ENCODE data around the gene NUDT7.

NUDT7 gene

GRCh38 chr16:77680496-77680895, 41.8 kb upstream of the NUDT7 start:
- peak; percentile 33 for DNase-seq (ENCODE audit: low read depth)
- no peak overlapping the region for H3K4me3 ChIP-seq (ENCODE audit: low read length)
- TF ChIP-seq CTCF (IDR thresholded peaks at IDR 0.05; ENCODE audit: insufficient read depth, low read depth, low read length, missing control alignments), result no peak

- no peak for DNase-seq (ENCODE audit: low read depth)
- no peak for TF ChIP-seq CTCF (IDR thresholded peaks at IDR 0.05; ENCODE audit: insufficient read depth, low read depth, low read length, missing control alignments)
- no peak overlapping the region for H3K4me3 ChIP-seq (ENCODE audit: low read length)
These were observed 39.7 kb upstream of the NUDT7 start for GRCh38 chr16:77682586-77682985.

GRCh38 chr16:77683397-77684180, 38.7 kb upstream of the NUDT7 start:
- TF ChIP-seq CTCF (IDR thresholded peaks at IDR 0.05; ENCODE audit: insufficient read depth, low read depth, low read length, missing control alignments), result no peak
- DNase-seq (ENCODE audit: low read depth), result no peak
- no peak overlapping the region for H3K4me3 ChIP-seq (ENCODE audit: low read length)

GRCh38 chr16:77684181-77684526, 38.2 kb upstream of the NUDT7 start:
- DNase-seq (ENCODE audit: low read depth), result no peak
- no peak for TF ChIP-seq CTCF (IDR thresholded peaks at IDR 0.05; ENCODE audit: insufficient read depth, low read depth, low read length, missing control alignments)
- no peak overlapping the region for H3K4me3 ChIP-seq (ENCODE audit: low read length)

GRCh38 chr16:77686385-77686784, 35.9 kb upstream of the NUDT7 start:
- H3K4me3 ChIP-seq (ENCODE audit: low read length), result no peak overlapping the region
- no peak for TF ChIP-seq CTCF (IDR thresholded peaks at IDR 0.05; ENCODE audit: insufficient read depth, low read depth, low read length, missing control alignments)
- no peak for DNase-seq (ENCODE audit: low read depth)

GRCh38 chr16:77689971-77690370, 32.3 kb upstream of the NUDT7 start:
- H3K4me3 ChIP-seq (ENCODE audit: low read length), result no peak overlapping the region
- no peak for DNase-seq (ENCODE audit: low read depth)
- no peak for TF ChIP-seq CTCF (IDR thresholded peaks at IDR 0.05; ENCODE audit: insufficient read depth, low read depth, low read length, missing control alignments)

GRCh38 chr16:77690416-77690815, 31.9 kb upstream of the NUDT7 start:
- TF ChIP-seq CTCF (IDR thresholded peaks at IDR 0.05; ENCODE audit: insufficient read depth, low read depth, low read length, missing control alignments), result no peak
- H3K4me3 ChIP-seq (ENCODE audit: low read length), result no peak overlapping the region
- no peak for DNase-seq (ENCODE audit: low read depth)

Measured in epithelial cell of esophagus (primary cell).